ENCODE measurements around the gene PGA5.
"Not testable (repeated sequence)": the region's sequence is repeated elsewhere in the genome, so short reads cannot be mapped to it uniquely, and the experiment has no call there.

PGA5 gene

DNA sequence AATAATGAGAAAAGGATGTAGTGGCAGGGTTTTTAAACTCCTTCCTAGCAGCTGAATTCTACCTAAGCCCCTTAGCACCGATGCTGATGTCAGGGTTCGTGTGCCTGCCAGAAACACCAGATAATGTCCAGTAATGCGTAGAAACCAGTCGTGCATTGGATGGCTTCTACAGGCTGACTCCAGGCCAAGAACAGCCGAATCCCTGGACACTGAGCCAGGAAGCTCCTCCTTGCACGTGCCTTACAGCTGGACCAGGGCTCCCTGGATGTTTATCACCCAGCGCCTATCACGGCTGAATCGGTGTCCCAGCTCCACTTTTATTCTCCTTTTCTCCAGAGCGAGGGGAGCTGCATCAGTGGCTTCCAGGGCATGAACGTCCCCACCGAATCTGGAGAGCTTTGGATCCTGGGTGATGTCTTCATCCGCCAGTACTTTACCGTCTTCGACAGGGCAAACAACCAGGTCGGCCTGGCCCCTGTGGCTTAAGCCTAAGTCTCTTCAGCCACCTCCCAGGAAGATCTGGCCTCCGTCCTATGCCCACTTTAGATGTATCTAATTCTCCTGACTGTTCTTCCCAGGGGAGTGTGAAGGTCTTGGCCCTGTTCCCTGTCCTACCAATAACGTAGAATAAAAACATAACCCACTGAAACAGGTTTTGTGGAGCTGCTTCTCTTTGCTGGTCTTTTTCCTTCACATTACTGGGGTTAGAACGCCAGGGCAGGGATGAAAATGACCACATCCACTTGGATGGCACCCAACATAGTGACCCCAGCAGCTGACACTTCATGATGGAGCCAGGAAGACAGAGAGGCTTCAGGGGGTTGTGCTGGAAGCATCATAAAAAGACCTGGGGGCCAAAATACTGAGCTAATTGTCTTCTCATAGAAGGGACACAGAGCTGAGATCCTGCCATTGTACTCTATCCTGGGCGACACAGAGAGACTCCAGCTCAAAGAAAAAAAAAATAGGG is 10.1 kb downstream of the PGA5 start:
- not testable (repeated sequence) for H3K79me2 ChIP-seq (ENCODE audit: control insufficient read depth, insufficient read depth, low read length, unreplicated experiment); H3K4me1 ChIP-seq (ENCODE audit: control insufficient read depth, insufficient read depth, low read length, unreplicated experiment); H3K27me3 ChIP-seq (ENCODE audit: insufficient read depth, low read length); H3K27ac ChIP-seq (ENCODE audit: low read depth, low read length); H3K4me3 ChIP-seq (ENCODE audit: low read depth, low read length); H2AFZ ChIP-seq (ENCODE audit: low read length, unreplicated experiment); H3K36me3 ChIP-seq (ENCODE audit: insufficient read depth, low read length)

- not testable (repeated sequence) for H3K79me2 ChIP-seq (ENCODE audit: control insufficient read depth, insufficient read depth, low read length, unreplicated experiment); H3K4me3 ChIP-seq (ENCODE audit: low read depth, low read length); H2AFZ ChIP-seq (ENCODE audit: low read length, unreplicated experiment); H3K4me1 ChIP-seq (ENCODE audit: control insufficient read depth, insufficient read depth, low read length, unreplicated experiment); H3K36me3 ChIP-seq (ENCODE audit: insufficient read depth, low read length); H3K27ac ChIP-seq (ENCODE audit: low read depth, low read length); H3K27me3 ChIP-seq (ENCODE audit: insufficient read depth, low read length)
Measured at GRCh38 chr11:61252332-61252731, 11.4 kb downstream of the PGA5 start.

DNA sequence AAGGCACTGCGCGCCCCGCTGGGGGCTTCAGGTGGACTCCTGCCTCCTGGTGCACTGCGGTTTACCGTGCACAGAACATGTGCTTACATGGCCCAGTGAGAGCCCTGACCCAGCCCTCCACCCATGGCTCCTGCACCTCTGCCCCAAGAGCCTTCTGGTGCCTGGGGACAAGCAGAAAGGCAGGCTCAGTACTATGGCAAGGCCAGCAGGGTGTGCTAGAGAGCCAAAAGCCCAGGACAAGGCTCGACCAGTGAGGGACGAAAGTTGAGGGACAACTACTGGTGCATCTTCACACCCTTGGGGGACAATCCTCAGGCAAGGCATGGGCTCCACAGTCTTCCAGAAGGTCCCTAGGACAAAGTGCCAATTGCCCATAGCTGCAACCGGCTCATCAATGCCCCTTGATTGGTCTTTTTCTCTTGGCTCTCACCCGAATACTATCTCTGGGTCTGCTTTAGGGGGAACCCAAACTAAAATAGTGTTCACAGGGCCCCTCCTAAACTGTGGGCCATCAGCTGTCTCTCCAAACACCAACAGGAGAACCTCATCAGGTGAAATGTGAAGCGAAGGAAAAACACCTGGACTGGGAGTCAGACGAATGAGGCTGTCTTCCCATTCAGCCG is 13.5 kb downstream of the PGA5 start:
- H3K4me1 ChIP-seq (ENCODE audit: control insufficient read depth, insufficient read depth, low read length, unreplicated experiment), result no peaks in the 10 kb centered on the region
- no peaks in the 10 kb centered on the region for H3K27me3 ChIP-seq (ENCODE audit: insufficient read depth, low read length)
- H3K36me3 ChIP-seq (ENCODE audit: insufficient read depth, low read length), result no peaks in the 10 kb centered on the region
- H3K79me2 ChIP-seq (ENCODE audit: control insufficient read depth, insufficient read depth, low read length, unreplicated experiment), result no peaks in the 10 kb centered on the region
- no peak overlapping the region for H2AFZ ChIP-seq (ENCODE audit: low read length, unreplicated experiment)
- no peak overlapping the region for H3K4me3 ChIP-seq (ENCODE audit: low read depth, low read length)
- H3K27ac ChIP-seq (ENCODE audit: low read depth, low read length), result no peak overlapping the region

- no peak overlapping the region for H3K4me3 ChIP-seq (ENCODE audit: low read depth, low read length)
- H3K36me3 ChIP-seq (ENCODE audit: insufficient read depth, low read length), result no peaks in the 10 kb centered on the region
- H3K27me3 ChIP-seq (ENCODE audit: insufficient read depth, low read length), result no peaks in the 10 kb centered on the region
- peaks cover 2% of the 10 kb centered on the region for H3K4me1 ChIP-seq (ENCODE audit: control insufficient read depth, insufficient read depth, low read length, unreplicated experiment)
- no peak overlapping the region for H3K27ac ChIP-seq (ENCODE audit: low read depth, low read length)
- H2AFZ ChIP-seq (ENCODE audit: low read length, unreplicated experiment), result no peak overlapping the region
- H3K79me2 ChIP-seq (ENCODE audit: control insufficient read depth, insufficient read depth, low read length, unreplicated experiment), result no peaks in the 10 kb centered on the region
Measured at GRCh38 chr11:61256710-61257482, 15.9 kb downstream of the PGA5 start.

GRCh38 chr11:61258546-61258945 is 17.6 kb downstream of the PGA5 start:
- Histone ChIP-seq H3K27me3 (ENCODE audit: insufficient read depth, low read length) (no peaks in the 10 kb centered on the region), H3K4me3 (ENCODE audit: low read depth, low read length) (no peak overlapping the region), H3K79me2 (ENCODE audit: control insufficient read depth, insufficient read depth, low read length, unreplicated experiment) (no peaks in the 10 kb centered on the region), H2AFZ (ENCODE audit: low read length, unreplicated experiment) (no peak overlapping the region), H3K4me1 (ENCODE audit: control insufficient read depth, insufficient read depth, low read length, unreplicated experiment) (peaks cover 2% of the 10 kb centered on the region), H3K27ac (ENCODE audit: low read depth, low read length) (no peak overlapping the region), H3K36me3 (ENCODE audit: insufficient read depth, low read length) (no peaks in the 10 kb centered on the region)

DNA sequence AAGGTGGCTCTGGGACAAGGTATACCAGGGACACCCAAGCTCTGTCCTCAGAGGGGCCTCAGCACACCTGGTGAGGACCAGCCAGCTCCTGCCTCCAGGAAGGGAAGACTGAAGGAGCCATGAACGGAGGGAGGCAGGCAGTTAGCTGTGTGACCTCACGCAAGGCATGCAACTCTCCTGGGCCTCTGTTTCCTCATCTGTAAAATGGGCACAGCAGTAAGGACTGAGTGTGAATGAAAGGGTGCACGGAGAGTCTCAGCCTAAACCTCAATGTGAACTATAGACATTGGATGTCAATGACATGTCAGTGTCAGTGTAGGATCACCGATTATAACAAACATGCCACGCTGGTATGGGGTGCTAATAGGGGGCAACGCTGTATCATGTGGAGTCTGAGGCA is 18.4 kb downstream of the PGA5 start:
- H3K36me3 ChIP-seq (ENCODE audit: insufficient read depth, low read length), result no peaks in the 10 kb centered on the region
- peaks cover 2% of the 10 kb centered on the region for H3K4me1 ChIP-seq (ENCODE audit: control insufficient read depth, insufficient read depth, low read length, unreplicated experiment)
- no peak overlapping the region for H2AFZ ChIP-seq (ENCODE audit: low read length, unreplicated experiment)
- H3K4me3 ChIP-seq (ENCODE audit: low read depth, low read length), result no peak overlapping the region
- H3K27ac ChIP-seq (ENCODE audit: low read depth, low read length), result no peak overlapping the region
- H3K27me3 ChIP-seq (ENCODE audit: insufficient read depth, low read length), result no peaks in the 10 kb centered on the region
- no peaks in the 10 kb centered on the region for H3K79me2 ChIP-seq (ENCODE audit: control insufficient read depth, insufficient read depth, low read length, unreplicated experiment)

DNA sequence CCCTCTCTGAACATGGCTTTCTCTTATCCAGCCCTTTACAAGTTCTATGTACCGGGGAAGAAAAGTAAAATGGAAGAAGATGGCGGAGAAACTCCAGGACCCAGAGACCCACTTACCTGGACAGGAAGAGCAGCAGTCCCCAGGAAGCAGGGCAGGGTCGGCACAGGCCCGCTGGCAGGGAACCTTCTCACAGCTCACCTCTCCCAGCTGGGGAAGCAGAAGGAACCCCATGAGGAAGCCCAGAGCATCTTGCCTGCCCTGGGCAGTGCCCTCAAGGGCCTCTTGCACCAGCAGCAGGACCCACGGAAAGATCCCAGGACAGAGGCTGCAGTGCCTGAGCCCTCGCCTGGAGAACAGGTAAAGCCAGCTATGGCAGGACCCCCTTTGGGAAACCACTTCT is 23.4 kb downstream of the PGA5 start:
- no peaks in the 10 kb centered on the region for H3K36me3 ChIP-seq (ENCODE audit: insufficient read depth, low read length)
- peaks cover 6% of the 10 kb centered on the region for H3K4me1 ChIP-seq (ENCODE audit: control insufficient read depth, insufficient read depth, low read length, unreplicated experiment)
- H3K4me3 ChIP-seq (ENCODE audit: low read depth, low read length), result no peak overlapping the region
- no peaks in the 10 kb centered on the region for H3K27me3 ChIP-seq (ENCODE audit: insufficient read depth, low read length)
- H3K27ac ChIP-seq (ENCODE audit: low read depth, low read length), result no peak overlapping the region
- H2AFZ ChIP-seq (ENCODE audit: low read length, unreplicated experiment), result no peak overlapping the region
- H3K79me2 ChIP-seq (ENCODE audit: control insufficient read depth, insufficient read depth, low read length, unreplicated experiment), result no peaks in the 10 kb centered on the region

DNA sequence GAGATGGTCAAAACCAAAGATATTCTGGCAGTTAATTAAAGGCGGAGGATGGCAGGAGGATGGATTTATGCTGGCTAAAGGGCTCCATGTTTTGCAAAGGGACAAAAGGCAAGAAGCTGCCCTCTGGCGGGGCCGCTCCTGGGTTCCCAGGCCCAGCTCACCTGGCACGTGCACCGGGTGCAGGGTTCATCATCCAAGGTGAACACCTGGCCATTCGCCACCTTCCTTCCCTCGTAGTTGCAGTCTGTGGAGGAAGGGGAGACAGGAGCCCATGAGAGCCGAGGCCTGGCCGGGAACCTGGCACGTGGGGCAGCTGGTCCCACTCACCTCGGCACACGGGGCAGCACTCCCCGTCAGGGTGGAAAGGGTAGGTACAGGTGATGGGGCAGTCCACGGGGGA is 23.8 kb downstream of the PGA5 start:
- H3K4me1 ChIP-seq (ENCODE audit: control insufficient read depth, insufficient read depth, low read length, unreplicated experiment), result peaks cover 6% of the 10 kb centered on the region

GRCh38 chr11:61265357-61265756 is 24.4 kb downstream of the PGA5 start:
- Histone ChIP-seq H3K27ac (ENCODE audit: low read depth, low read length) (no peak overlapping the region), H3K36me3 (ENCODE audit: insufficient read depth, low read length) (no peaks in the 10 kb centered on the region), H3K4me1 (ENCODE audit: control insufficient read depth, insufficient read depth, low read length, unreplicated experiment) (peaks cover 6% of the 10 kb centered on the region), H3K4me3 (ENCODE audit: low read depth, low read length) (no peak overlapping the region), H3K79me2 (ENCODE audit: control insufficient read depth, insufficient read depth, low read length, unreplicated experiment) (no peaks in the 10 kb centered on the region), H2AFZ (ENCODE audit: low read length, unreplicated experiment) (no peak overlapping the region), H3K27me3 (ENCODE audit: insufficient read depth, low read length) (no peaks in the 10 kb centered on the region)

More for the DNA sequence above, 23.8 kb downstream of the PGA5 start:
- H3K79me2 ChIP-seq (ENCODE audit: control insufficient read depth, insufficient read depth, low read length, unreplicated experiment), result no peaks in the 10 kb centered on the region
- H2AFZ ChIP-seq (ENCODE audit: low read length, unreplicated experiment), result no peak overlapping the region
- no peak overlapping the region for H3K4me3 ChIP-seq (ENCODE audit: low read depth, low read length)
- no peaks in the 10 kb centered on the region for H3K27me3 ChIP-seq (ENCODE audit: insufficient read depth, low read length)
- H3K36me3 ChIP-seq (ENCODE audit: insufficient read depth, low read length), result no peaks in the 10 kb centered on the region
- H3K27ac ChIP-seq (ENCODE audit: low read depth, low read length), result no peak overlapping the region

DNA sequence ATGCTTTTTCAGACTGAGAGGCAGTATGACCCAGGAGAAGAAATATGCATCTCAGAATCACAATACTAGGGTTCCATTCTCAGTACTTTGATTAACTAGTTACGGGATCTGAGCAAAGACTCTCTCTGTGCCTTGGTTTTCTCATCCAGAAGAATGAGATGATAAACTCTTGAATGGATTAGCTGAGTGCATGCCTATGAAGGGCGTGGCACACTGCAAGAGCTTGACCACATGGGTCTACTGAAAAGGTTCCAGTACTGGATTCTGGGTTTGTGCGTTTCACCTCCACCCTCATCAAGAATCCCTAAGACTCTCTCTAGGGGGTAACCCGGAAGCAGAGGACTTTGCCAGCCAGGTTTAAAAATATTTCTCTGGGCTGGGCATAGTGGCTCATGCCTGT is 25.6 kb downstream of the PGA5 start:
- Histone ChIP-seq H3K36me3 (ENCODE audit: insufficient read depth, low read length) (no peaks in the 10 kb centered on the region), H3K4me3 (ENCODE audit: low read depth, low read length) (no peak overlapping the region), H3K27me3 (ENCODE audit: insufficient read depth, low read length) (no peaks in the 10 kb centered on the region), H3K27ac (ENCODE audit: low read depth, low read length) (no peak overlapping the region), H3K79me2 (ENCODE audit: control insufficient read depth, insufficient read depth, low read length, unreplicated experiment) (no peaks in the 10 kb centered on the region), H2AFZ (ENCODE audit: low read length, unreplicated experiment) (no peak overlapping the region), H3K4me1 (ENCODE audit: control insufficient read depth, insufficient read depth, low read length, unreplicated experiment) (peaks cover 3% of the 10 kb centered on the region)

Data from ACC112 (cell line).